Lower leg skin (tissue), 4 donors: Measurements from ENCODE around the gene ARMH1. TPM values are rescaled to one million over a fixed set of nuclear protein-coding genes. Genes with fewer than 3 reads are reported as not detected.

Experiments
- DNase-seq, 2 donors: peaks; one replicate each; pipeline ENCODE4 v3.0.0-alpha.2; 2019; ENCODE audit warnings: low spot score in 2 of 2
- H3K4me3 ChIP-seq: fragments of 200-600 bp; sonication (generic); 2 replicates; pipeline ENCODE4 v1.5.1; 2017; ENCODE audit warnings: mild to moderate bottlenecking, low read depth; ENCODE audit not compliant: poor library complexity, severe bottlenecking
- POLR2A ChIP-seq, 2 donors: fragments of 450-650 bp; IDR thresholded peaks; one replicate each; pipeline ENCODE4 v1.6.1; 2016 to 2017; ENCODE audit warnings: antibody characterized with exemption in 2 of 2, mild to moderate bottlenecking in 1 of 2, moderate library complexity in 1 of 2
- WGBS, 2 donors: methylation state at CpG; one replicate each; pipeline ENCODE4 v1.1.5; 2018; 5-methylcytosine and 5-hydroxymethylcytosine counted together
- intact Hi-C: fragments of 100-400 bp; cut with DNase I; formaldehyde crosslinking; loops from one replicate; pipeline ENCODE4 v1.15.0; 2023; ENCODE audit warnings: low total_unique reads
- total RNA-seq, 4 donors: library from RNA; depleted of rRNA; stranded (reverse); fragments of >200 nt; gene quantifications; one replicate each; pipeline ENCODE4 v1.1.0, GENCODE V29; 2016
- TF ChIP-seq, protein P1 (sequence below), 3 donors: fragments of 450-650 bp; IDR thresholded peaks; one replicate each; pipeline ENCODE4 v1.5.1; 2016; ENCODE audit warnings: antibody characterized with exemption in 3 of 3, mild to moderate bottlenecking in 3 of 3, moderate library complexity in 2 of 3

Gene ARMH1
- total RNA-seq, 4 donors from 2014 or later, result 2.7 TPM; not detected in 3

DNA sequence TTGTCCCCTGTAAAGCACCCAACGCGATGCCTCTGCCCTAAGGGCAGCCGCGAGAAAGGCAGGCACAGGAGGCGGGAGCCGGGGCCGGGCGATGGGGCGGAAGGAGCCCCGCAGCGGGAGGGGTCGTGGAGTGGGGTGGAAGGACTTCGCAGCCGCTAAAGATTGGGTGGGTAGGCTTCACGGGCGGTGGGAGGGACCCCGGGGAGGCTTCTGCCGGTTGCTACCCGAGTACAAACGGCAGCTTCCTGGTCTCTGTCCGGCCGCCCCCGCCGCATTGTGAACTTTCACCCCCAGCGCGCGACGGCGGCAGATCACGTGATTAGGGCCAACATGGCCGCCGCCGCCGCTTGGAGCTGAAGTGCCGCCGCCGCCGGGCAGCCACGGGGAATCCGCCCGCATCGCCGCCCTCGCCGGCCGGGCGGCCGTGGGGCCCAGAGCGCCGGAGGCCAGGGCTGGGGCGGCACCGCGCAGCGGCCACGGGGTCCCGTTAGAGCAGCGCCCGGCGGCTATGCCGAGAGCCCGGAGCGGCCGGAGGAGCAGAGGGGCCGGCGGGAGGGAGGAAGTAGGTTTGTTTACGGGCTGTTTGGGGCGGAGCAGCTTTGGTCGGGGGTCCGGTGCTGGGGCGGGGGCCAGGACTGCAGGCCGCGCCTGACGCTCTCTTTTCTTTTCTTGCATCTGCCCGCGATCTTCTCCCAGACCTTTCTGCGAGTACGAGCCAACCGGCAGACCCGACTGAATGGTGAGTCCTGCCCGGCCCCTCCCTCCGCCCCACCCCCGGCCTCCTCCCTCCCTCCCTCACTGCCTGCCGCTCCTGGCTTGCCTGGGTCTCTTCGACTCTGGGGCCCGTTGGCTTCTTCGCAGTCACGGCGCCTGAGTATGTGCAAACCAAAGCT, 42.6 kb upstream of the ARMH1 start:
- TF ChIP-seq, protein P1, sequence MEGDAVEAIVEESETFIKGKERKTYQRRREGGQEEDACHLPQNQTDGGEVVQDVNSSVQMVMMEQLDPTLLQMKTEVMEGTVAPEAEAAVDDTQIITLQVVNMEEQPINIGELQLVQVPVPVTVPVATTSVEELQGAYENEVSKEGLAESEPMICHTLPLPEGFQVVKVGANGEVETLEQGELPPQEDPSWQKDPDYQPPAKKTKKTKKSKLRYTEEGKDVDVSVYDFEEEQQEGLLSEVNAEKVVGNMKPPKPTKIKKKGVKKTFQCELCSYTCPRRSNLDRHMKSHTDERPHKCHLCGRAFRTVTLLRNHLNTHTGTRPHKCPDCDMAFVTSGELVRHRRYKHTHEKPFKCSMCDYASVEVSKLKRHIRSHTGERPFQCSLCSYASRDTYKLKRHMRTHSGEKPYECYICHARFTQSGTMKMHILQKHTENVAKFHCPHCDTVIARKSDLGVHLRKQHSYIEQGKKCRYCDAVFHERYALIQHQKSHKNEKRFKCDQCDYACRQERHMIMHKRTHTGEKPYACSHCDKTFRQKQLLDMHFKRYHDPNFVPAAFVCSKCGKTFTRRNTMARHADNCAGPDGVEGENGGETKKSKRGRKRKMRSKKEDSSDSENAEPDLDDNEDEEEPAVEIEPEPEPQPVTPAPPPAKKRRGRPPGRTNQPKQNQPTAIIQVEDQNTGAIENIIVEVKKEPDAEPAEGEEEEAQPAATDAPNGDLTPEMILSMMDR (IDR thresholded peaks at IDR 0.05), result no peak
- peak in 1 of 2 donors; percentile 53 for TF ChIP-seq POLR2A (IDR thresholded peaks at IDR 0.05)

DNA sequence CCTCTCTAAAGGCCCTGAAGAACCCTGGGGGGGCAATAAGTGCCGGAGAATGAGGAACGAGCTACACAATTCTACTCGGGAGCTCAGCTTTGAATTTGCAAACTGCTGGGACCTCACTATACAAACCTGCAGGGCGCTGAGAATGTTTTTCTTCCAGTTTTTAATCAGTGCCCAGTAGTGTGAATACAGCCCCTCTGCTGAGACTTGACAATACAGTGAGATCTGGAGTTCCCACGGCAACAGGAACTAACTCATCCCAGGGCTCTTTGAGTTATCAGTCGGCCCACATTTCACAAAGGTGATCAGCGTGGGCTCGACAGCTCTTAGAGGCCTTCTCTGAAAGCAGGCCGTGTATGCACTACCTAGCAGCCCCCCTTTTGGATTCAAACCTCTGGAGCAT, 41.9 kb upstream of the ARMH1 start:
- 18 to 29% methylated on average over 5 to 9 of the region's 9 CpGs for WGBS, 2 donors
- no peak for DNase-seq
- peak overlapping the region; percentile 76 for H3K4me3 ChIP-seq
- intact Hi-C loops, result no loop called here
- TF ChIP-seq, protein P1 (IDR thresholded peaks at IDR 0.05), result no peak
- no peak for TF ChIP-seq POLR2A (IDR thresholded peaks at IDR 0.05)

More for the DNA sequence above, 42.6 kb upstream of the ARMH1 start:
- intact Hi-C loops, result no loop called here
- peak; percentile 86 to 98 for DNase-seq
- H3K4me3 ChIP-seq, result peak overlapping the region; percentile 76
- WGBS, 2 donors, result 1% methylated on average over 40 to 46 of the region's 88 CpGs

DNA sequence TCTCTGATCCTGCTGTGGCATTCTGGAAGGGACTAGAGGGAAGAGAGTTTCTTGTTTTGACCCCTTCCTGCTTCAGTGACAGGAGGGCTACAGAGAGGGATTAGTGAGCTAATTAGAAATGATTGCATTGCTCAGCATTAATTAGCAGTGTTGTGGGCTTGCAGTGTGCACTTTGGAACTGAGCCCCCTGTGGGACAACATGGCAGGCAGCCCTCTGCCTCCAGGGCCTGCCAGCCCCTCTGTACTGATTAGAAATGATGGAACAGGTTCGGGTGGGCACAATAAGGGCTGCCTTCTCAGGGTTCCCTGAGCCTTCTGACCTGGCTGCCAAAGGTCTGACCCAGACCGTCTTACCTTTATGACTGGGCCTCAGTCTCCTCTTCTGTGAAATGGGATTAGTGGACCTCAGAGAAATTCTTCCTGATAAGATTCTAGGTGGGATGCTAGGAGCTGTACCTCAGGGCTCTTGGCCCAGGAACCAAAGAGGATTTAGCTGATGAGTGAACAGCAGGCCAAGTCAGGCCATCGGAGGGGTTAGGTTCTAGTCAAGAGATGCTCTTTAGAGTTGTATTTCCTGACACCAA, 39.8 kb upstream of the ARMH1 start:
- H3K4me3 ChIP-seq, result no peak overlapping the region
- TF ChIP-seq POLR2A (IDR thresholded peaks at IDR 0.05), result no peak
- TF ChIP-seq, protein P1 (IDR thresholded peaks at IDR 0.05), result no peak
- intact Hi-C loops, result no loop called here
- no peak for DNase-seq
- 81 to 91% methylated on average over 3 of the region's 3 CpGs for WGBS, 2 donors

DNA sequence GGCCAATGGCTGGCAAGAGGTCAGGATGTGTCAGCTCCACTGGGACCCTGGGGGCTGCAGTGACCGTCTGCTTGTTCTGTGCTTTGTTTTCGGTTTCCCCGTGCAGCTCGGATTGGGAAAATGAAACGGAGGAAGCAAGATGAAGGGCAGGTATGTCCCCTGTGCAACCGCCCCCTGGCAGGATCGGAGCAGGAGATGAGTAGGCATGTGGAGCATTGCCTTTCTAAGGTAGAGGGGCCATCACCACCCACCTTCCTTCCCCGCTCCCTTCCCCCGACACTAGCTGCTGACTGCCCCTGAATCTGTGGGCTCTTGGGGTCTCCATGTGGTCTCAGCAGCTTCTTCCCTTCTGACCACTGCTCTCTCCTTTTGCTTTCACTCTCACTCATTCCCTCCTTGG, 39.1 kb upstream of the ARMH1 start:
- TF ChIP-seq, protein P1 (IDR thresholded peaks at IDR 0.05), result no peak
- no peak for TF ChIP-seq POLR2A (IDR thresholded peaks at IDR 0.05)
- DNase-seq, result no peak
- intact Hi-C loops, result no loop called here
- no peak overlapping the region for H3K4me3 ChIP-seq
- WGBS, 2 donors, result 85 to 94% methylated on average over 9 of the region's 9 CpGs

DNA sequence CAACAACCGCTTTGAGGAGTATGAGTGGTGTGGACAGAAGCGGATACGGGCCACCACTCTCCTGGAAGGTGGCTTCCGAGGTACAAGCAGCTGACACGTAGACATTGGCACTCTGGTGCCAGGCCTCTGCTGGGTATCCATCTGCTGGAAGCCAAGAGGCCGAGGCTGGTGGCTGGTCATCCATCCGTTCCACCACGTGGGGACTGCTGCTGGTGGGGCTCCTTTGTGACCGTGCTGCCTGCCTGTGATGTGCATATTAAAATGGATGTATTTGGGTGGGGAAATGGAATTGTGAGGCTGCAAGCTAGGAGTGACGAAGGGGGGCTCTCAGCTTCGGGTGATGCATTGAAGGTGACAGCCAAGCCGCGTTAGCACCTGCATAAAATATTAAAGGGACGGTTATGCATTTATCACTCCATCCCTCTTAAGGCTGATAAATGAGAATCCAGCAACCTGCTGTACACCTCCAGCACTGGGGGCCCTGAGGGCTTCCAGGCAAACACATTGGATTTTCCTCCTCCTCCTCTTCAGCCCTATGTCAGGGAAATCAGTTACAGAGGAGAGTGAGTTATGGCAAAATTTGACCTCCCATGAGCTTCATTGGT, 38.3 kb upstream of the ARMH1 start:
- no peak for DNase-seq
- intact Hi-C loops, result no loop called here

More for the DNA sequence above, 38.3 kb upstream of the ARMH1 start:
- WGBS, 2 donors, result 80 to 84% methylated on average over 14 of the region's 14 CpGs
- no peak overlapping the region for H3K4me3 ChIP-seq
- TF ChIP-seq, protein P1 (IDR thresholded peaks at IDR 0.05), result no peak
- TF ChIP-seq POLR2A (IDR thresholded peaks at IDR 0.05), result no peak
